Urothelium cell line (cell line): Measurements from ENCODE around the gene CBLB.
"Not testable (repeated sequence)": the region's sequence is repeated elsewhere in the genome, so short reads cannot be mapped to it uniquely, and the experiment has no call there.

Experiments used
- DNase-seq: peaks from one replicate; pipeline ENCODE4 v3.0.0; 2011; ENCODE audit warnings: low spot score, mixed read lengths
- FAIRE-seq: peaks from 2 replicates; lab custom pipeline; 2011; peaks lifted over from hg19 to GRCh38; lab: Jason Lieb, UNC

Gene CBLB

GRCh38 chr3:105763659-105764036, 105.2 kb downstream of the CBLB start:
- DNase-seq (no peak), FAIRE-seq (no peak)

DNA sequence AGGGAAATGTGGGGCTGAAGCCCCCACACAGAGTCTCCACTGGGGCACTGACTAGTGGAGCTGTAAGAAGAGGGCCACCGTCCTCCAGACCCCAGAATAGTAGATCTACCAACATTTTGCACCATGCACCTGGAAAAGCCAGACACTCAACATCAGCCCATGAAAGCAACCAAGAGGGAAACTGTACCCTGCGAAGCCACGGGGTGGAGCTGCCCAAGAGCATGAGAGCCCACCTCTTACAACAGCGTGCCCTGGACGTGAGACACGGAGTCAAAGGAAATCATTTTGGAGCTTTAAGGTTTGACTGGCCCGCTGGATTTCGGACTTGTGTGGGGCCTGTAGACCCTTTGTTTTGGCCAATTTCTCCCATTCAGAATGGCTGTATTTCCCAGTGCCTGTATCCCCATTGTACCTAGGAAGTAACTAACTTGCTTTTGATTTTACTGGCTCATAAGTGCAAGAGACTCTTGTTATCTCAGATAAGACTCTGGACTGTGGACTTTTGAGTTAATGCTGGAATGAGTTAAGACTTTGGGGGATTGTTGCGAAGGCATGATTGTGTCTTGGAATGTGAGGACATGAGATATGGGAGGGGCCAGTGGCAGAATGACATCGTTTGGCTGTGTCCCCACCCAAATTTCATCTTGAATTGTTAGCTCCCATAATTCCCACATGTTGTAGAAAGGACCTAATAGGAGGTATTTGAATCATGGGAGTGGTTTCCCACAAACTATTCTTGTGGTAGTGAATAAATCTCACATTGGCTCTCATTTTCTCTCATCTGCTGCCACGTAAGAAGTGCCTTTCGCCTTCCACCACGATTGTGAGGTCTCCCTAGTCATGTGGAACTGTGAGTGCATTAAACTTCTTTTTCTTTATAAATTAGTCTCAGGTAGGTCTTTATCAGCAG, 105.8 kb downstream of the CBLB start:
- no peak for DNase-seq

DNA sequence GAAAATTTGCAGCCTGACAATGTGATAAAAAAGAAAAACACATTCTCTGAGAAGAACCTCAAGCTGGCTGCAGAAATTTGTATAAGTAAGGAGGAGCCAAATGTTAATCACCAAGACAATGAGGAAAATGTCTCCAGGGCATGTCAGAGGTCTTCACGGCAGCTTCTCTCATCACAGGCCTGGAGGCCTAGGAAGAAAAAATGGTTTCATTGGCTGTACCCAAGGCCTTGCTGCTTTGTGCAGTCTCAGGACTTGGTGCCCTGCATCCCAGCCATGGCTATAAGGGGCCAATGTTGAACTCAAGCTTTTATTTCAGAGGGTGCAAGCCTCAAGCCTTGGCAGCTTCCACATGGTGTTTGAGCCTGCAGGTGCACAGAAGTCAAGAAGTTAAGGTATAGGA, 106.6 kb downstream of the CBLB start:
- not testable (repeated sequence) for DNase-seq, FAIRE-seq

More for the DNA sequence above, 105.8 kb downstream of the CBLB start:
- no peak for FAIRE-seq

- FAIRE-seq (no peak), DNase-seq (no peak)
These were observed 109.3 kb downstream of the CBLB start for GRCh38 chr3:105759442-105760078.

GRCh38 chr3:105758451-105758850, 110.4 kb downstream of the CBLB start:
- DNase-seq (no peak), FAIRE-seq (peak; percentile 9)

- no peak for FAIRE-seq
- no peak for DNase-seq
These were observed 113.5 kb downstream of the CBLB start for GRCh38 chr3:105755121-105755886.

- no peak for FAIRE-seq
These were observed 115.9 kb downstream of the CBLB start for GRCh38 chr3:105752791-105753415.

DNA sequence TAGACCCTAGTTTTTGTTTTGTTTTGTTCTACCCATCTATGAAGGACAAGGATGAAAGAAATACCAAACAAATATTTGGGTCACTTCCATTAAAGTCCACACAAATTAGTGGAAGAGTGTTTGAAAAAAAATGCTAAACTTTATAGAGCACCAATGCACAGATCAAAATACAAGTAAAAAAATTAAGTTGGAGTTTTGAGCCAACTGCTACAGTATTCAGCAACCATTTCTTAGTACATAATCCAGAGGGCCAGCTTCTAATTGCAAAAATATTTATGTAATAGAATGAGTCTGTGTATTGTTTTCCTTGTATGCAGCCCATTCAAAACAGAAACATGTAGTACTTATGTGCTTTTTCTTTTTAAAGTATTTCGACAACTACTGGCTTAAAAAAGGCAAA, 121.1 kb downstream of the CBLB start:
- no peak for DNase-seq
- no peak for FAIRE-seq

More at GRCh38 chr3:105752791-105753415, 115.9 kb downstream of the CBLB start:
- DNase-seq = no peak

DNA sequence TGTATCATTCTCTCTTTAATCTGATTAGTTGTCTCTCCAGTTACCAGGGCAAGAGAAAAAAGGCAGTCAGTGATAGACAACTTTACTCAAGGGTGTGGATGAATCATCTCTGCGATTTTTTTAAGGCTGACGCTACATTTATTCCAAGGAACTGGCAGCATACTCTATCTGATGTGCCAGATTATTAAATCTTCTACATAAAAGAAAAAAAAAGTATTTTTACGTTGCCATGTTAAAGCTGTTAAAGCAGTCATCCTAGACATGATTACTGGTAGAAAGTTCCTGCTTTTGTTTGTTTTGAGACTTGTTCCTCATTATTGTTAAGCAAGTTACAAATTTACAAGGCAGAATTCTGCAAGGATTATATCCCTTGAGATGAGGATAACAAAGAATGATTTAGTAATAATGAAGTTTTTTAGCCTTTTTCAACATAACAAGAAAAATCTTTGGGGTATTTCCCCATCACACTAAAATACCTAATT, 121.7 kb downstream of the CBLB start:
- FAIRE-seq = no peak
- DNase-seq = peak; percentile 10

- FAIRE-seq = no peak
- DNase-seq = no peak
These were observed 122.4 kb downstream of the CBLB start for GRCh38 chr3:105746231-105746996.

- DNase-seq (no peak), FAIRE-seq (no peak)
These were observed 123.8 kb downstream of the CBLB start for GRCh38 chr3:105745046-105745445.

- no peak for FAIRE-seq
- no peak for DNase-seq
These were observed 124.6 kb downstream of the CBLB start for GRCh38 chr3:105744202-105744601.

DNA sequence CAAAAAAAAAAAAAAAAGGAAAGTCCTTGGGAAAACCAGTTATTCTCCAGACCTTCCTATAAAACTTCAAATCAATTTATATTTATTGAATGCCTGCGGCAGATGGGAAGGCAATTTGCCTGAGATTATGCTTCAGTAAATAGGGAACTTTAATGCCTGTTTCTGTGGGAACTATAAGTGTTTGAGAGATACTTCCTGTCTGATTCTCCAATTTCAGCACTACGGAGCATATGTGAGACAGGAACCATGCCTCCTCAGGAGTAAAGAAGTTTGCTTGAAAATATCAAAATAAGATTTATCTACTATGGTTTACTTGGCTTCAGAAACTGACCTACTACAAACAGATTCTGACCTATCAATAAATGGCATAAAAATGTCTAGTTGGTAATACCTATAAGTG, 135.5 kb downstream of the CBLB start:
- no peak for FAIRE-seq
- no peak for DNase-seq

DNA sequence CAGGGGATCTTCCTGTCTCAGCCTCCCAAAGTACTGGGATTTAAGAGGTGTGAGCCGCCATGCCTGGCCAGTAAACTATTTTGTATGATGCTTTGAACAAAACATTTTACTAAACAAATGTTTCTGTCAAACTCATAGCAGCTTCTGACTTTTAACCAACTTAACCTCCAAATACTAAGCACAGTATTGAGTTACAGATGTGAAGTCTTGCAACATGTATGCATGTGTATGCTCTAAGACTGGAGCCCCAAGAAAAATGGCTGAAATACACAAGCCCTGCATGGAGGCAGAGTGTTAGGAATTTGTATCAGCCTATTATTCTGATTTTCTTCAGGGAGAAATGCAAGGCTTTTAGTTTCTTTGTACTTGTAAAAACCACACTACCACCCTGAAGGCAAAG, 137.1 kb downstream of the CBLB start:
- DNase-seq = no peak
- no peak for FAIRE-seq

DNA sequence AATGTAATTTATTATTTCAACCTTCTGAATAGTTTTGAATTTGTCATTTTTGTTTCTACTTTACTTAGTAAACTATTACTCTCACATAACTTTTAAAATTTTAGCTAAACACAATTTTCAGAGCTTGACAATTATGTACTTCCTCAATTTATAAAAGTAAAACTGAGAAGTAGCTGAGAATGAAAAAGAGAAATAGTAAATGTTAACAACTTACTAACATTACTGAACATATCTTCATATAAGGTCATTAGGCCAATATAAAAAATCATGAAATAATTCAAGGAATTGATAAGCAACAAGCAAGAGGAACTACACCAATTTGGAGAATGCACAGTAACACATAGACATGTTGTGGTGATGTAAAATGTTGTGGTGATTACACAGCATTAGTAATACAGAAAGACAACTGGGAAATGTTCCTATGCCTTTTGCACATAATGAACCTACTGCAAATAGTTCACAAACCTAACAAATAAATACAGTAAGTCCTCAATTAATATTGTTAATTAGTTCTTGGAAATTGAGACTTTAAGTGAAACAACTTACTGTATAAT, 137.9 kb downstream of the CBLB start:
- FAIRE-seq (no peak), DNase-seq (no peak)

- no peak for FAIRE-seq
- DNase-seq = no peak
These were observed 139.1 kb downstream of the CBLB start for GRCh38 chr3:105729667-105730066.

DNA sequence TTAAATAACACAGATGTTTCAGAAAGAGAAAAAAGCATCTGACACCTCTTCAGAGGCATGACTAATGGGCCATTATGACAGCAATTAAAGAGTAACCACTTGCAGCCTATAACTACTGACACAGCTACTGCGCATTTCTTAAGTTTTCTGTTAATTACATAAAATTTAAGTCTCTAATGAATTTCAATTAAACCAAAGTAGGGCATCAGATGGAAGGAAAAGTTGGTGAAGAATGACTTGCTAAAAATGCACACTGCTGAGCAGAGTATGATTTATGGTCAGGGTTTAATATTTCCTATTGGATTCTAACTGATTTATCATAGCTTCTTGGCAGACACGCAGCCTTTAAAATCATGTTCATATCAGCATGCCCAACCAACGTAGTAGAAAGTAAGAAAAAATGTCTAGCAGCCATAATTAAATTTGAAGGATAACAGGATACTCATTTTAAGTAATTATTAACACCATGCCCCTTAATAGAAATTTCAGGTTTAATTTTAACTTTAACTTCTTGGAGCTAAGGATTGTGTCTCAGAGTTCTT, 140.0 kb downstream of the CBLB start:
- DNase-seq = no peak
- no peak for FAIRE-seq

DNA sequence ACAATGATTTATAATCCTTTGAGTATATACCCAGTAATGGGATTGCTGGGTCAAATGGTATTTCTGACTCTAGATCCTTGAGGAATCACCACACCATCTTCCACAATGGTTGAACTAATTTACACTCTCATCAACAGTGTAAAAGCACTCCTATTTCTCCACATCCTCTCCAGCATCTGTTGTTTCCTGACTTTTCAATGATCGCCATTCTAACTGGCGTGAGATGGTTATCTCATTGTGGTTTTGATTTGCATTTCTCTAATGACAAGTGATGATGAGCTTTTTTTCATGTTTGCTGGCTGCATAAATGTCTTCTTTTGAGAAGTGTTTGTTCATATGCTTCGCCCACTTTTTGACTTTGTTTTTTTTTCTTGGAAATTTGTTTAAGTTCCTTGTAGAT, 141.8 kb downstream of the CBLB start:
- not testable (repeated sequence) for FAIRE-seq, DNase-seq

GRCh38 chr3:105722943-105723556, 145.8 kb downstream of the CBLB start:
- no peak for DNase-seq

More at GRCh38 chr3:105722943-105723556, 145.8 kb downstream of the CBLB start:
- FAIRE-seq = no peak
